Activated CD4-positive, alpha-beta T cell treated with anti-CD3 and anti-CD28 coated beads, Interleukin-2, amount 50 U/mL, for 4 hours (primary cell): ENCODE data around the gene PBXIP1.
A peak's percentile ranks its signal among the peaks of the same experiment; 100 is the strongest.

Experiments
- DNase-seq, 2 experiments: peaks; one replicate each; pipeline ENCODE4 v3.0.0-alpha.2; 2020

PBXIP1 gene

DNA sequence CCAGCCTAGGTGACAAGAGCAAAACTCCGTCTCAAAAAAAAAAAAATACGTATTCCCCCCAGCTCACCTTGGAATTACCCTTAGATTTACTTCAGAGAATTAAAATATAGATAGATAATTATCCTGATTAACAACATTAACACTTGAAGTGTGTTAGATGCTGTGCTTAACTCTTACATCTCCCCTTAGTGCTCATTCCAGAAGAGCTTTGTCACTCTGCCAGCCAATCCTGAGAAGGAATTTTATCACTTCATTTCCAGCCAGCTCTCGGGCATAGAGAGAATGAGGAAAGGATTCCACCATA, 16.3 kb upstream of the PBXIP1 start:
- DNase-seq = no peak

DNA sequence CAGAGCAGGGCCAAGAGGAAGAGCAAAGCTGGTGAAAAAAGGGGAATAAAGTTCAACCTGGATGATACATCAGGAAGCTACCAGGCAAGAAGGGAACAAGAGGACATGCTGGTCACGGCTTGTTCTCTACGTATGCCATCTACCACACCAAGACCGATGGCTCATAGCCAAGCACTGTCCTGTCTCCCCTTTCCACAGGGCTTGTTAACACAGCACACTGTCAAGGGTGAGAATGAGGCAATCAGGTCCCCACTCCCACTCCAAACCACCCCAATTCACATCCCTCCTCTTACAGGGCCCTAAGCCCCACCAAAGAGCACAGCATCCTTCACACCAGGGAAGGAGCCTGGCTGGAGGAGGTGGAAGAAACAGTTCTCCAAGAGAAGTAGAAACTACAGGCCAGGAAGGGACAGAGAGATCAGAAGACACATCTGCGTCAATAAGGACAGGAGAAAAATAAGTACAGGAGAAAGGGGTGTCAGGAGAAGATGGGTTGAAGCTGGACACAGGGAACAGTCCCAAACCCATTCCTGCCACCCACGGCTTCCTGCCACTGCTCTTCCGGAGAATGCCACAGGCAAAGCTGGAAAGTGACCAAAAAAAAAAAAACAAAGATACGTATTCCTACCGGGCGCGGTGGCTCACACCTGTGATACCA, 15.6 kb upstream of the PBXIP1 start:
- DNase-seq = no peak

GRCh38 chr1:154970631-154971340, 14.9 kb upstream of the PBXIP1 start, which contains the start of gene SHC1:
SHC1 (minus strand) TSS chr1:154970747; CDS start chr1:154970526, 221 bp downstream.
- DNase-seq = peak; percentile 24 to 33

DNA sequence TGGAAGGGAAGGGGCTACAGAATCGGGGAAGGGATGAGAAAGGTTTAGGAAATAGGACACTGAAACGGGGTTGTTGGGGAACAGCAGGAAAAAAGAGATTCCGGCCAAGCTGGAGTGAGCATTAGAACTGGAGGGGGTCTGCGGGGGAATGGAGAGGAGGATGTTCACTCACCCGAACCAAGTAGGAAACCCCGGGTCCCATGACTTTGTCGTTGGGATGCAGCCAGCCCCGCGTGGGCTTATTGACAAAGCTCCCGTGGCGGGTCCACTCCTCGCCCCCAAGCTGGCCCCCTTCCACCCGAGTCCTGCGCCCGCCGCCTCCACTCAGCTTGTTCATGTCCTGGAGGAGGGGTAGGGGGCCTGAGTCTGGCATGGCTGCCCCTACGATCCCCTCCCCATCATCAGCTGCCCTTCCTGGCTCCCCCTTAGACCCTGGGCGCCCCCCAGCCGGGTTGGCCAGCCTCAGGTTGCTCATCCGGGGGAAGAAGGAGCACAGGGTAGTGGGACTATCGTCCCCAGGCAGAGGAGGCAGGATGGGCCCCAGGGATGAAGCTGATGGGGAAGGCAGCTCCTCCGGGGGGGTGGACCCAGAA, 14.1 kb upstream of the PBXIP1 start:
- no peak for DNase-seq

DNA sequence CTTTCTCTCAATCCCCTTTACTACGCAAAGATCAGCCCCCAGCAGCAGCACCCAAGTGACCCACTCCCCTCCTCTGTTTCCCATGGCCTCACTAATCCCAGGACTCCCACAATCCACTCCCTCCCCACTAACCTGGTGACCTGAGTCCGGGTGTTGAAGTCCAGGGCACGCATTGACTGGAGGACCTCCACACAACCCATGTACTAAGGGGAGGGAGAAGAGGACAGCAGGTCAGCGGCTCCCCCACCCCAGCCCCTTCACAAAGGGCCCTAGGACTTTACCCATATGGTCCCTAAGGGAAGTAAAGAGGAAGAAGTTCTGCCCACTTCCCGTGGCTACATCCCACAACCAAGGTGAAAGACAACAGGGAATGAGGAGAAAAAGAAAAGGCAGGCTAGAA, 13.3 kb upstream of the PBXIP1 start:
- no peak for DNase-seq

DNA sequence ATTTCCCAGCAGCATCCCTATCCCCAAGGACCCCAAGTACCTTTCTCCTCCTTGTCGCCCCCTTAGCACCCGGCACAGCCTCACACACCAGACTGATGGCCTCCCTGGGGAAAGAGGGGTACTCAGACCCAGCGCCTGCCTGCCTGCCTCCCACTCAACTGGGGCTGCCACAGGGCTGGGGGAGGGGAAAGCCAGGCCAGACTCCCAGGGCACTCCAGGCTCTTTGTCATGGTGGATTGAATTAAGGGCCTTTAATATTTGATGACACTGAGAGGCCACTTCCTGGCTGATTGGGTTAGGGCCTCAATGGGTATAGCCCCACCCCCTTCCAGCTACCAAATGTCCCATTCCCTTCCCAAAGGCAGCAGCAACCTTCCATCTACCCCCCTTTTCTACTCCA, 12.8 kb upstream of the PBXIP1 start:
- DNase-seq = no peak

- DNase-seq = no peak
Observed at GRCh38 chr1:154967331-154967950, 11.5 kb upstream of the PBXIP1 start.

GRCh38 chr1:154966111-154966510, 10.2 kb upstream of the PBXIP1 start:
- no peak for DNase-seq

DNA sequence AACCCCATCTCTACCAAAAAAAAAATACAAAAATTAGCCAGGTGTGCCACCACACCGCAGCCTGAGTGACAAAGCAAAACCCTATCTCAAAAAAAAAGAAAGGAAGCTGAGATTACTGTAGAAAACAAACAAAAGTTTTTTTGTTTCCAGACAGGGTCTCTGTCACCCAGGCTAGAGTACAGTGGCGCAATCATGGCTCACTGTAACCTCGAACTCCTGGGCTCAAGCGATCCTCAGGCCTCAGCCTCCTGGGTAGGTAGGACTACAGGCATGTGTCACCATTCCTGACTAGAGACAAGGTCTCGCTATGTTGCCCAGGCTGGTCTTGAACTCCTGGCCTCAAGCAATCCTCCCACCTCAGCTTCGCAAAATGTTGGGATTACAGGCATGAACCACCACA, 8.5 kb upstream of the PBXIP1 start:
- DNase-seq = no peak

- DNase-seq = no peak
Observed at GRCh38 chr1:154963643-154964042, 7.7 kb upstream of the PBXIP1 start.

DNA sequence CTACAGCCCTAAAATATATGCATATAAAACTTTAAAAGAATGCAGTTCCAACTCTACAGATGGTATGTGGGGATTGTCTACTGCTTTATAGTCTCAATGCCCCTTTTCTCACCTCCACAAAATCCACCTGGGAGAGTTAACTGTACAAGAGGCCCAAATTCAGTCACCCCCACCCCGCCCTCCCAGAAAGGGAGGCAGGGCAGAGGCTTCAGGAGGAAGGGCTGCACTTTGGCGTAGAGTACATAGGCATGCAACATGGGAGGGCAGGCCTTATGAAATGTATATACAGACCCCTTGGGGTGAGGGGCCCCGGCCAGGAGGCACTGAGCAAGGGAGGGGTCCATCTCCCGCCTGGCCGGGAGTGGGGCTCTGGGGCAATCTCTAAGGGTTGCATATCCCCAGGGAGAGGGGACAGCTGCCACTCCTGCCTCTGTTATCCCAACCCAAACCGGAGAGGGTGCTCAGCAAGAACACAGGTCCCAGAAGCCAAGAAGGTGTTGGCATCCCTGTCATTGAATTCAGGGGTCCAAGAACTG, 7.0 kb upstream of the PBXIP1 start:
- DNase-seq = no peak

DNA sequence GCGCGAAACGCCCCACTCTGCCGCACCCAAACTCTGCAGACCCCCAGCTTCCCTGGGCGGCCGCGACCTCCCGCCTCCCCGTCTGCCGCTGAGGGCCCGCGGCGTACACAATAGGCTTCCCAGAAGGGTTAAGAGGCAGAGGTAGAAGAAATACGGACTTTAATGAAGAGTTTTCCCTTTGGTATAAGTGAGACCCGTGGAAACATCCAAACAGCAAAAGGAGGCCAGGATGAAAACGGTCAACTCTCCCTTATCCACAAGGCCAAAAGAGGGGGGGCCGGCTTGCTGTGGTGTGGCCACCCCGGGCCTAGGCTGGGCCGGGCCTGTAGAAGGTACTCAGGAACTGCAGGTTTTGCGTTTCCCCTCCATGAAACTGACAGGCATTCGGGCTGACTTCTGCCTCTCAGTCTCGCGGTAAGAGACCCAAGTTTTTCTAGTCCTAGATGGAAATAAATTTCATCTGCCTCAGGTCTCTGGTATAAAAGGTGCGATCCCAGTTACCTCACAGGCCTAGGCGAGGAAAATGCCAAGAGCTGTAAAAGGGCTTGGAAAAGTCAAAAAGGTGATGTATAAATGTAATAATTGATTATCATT, 6.4 kb upstream of the PBXIP1 start:
- no peak for DNase-seq

GRCh38 chr1:154961207-154962155, 5.6 kb upstream of the PBXIP1 start, which contains the start of gene PYGO2:
PYGO2 (minus strand) TSS chr1:154961782; CDS start chr1:154961576, 206 bp downstream.
- DNase-seq = peak; percentile 69 to 71

DNA sequence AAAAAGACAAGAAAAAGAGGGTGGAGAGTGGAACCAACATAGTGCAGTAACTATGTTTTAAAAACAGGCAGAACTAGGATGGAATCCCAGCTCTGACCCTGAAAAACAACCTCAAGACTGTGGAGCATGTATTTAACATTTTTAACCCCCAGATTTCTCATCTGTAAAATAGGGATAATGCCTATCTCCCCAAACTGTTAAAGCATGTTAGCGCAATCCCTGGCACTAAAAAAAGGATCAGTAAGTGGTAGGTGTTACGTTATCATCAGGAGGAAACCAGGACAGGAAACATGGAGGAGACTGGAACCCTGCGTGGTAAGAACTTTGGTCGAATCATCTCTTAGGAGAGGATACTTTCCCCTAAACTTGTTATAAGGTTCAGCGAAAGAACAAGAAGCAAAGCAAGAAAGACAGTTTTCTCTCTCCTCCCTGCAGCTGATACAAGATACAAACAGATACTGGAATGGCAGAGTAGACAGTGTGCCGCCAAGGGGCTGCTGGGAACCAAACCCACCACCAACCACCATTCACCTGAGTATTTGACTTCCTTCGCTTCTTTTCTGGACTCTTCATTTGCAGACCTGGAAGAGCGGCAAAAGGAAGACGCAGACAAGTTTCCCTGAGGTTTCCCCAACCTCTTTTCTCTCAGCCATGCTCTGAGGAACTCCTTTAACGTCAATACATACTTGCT, 4.7 kb upstream of the PBXIP1 start:
- DNase-seq = no peak

- DNase-seq = no peak
Observed at GRCh38 chr1:154959426-154959780, 3.5 kb upstream of the PBXIP1 start.

GRCh38 chr1:154958681-154959425, 3.0 kb upstream of the PBXIP1 start:
- DNase-seq = no peak

- DNase-seq = no peak
Observed at GRCh38 chr1:154958036-154958435, 2.1 kb upstream of the PBXIP1 start.

- no peak for DNase-seq
Observed at GRCh38 chr1:154957091-154957657, 1.3 kb upstream of the PBXIP1 start.

GRCh38 chr1:154956544-154956941, 644 bp upstream of the PBXIP1 start:
- DNase-seq = no peak

DNA sequence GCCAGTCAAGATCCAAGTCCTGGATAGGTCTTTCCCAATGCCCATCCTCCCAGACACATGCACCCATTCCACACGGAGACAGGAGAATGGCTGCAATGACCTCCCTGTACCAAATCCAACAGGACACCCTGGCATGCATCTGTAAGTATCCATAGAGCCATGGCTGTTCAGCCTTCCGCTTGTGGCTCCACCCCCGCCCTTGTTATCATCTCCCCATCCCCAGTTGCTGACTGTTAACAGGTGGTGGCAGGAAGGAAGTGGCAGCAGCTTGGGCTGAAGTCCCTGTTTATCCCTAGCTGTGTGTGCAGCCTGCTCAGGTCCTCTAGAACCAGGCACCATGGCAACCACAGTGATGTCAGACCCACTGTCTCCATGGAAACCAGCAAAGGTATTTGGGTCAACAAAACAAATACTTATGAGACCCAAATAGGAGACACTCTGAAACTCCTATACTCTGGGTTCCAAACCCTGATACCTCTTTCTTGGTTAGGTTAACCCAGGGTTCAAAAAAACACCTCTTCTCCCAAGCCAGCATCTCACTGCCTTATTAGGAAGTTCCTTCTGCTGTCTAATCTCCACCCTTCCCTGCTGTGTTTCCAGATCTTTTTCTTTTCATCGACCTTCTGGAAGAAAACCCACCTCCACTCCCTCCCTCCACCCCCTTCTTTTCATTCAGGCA, 721 bp downstream of the PBXIP1 start:
- DNase-seq = peak; percentile 73 to 75
